Colonic mucosa (tissue), 4 donors: Measurements from ENCODE around the gene GAPDH. TPM values are rescaled to one million over a fixed set of nuclear protein-coding genes. Genes with fewer than 3 reads are reported as not detected.
"Not testable (repeated sequence)": the region's sequence is repeated elsewhere in the genome, so short reads cannot be mapped to it uniquely, and the experiment has no call there.

Experiments
- DNase-seq: peaks from one replicate; pipeline ENCODE4 v3.0.0-alpha.2; 2020
- H3K27ac ChIP-seq: fragments of 200-600 bp; one replicate; pipeline ENCODE4 v1.8.0; 2021
- H3K27me3 ChIP-seq: fragments of 200-600 bp; one replicate; pipeline ENCODE4 v1.8.0; 2021
- H3K36me3 ChIP-seq: fragments of 200-600 bp; one replicate; pipeline ENCODE4 v1.8.0; 2021
- H3K4me1 ChIP-seq: fragments of 200-600 bp; one replicate; pipeline ENCODE4 v1.8.0; 2021; ENCODE audit warnings: mild to moderate bottlenecking
- H3K4me3 ChIP-seq: fragments of 200-600 bp; one replicate; pipeline ENCODE4 v1.8.0; 2021
- H3K9ac ChIP-seq, 2 donors: one replicate each; pipeline ENCODE4 v1.7.0; 2013; ENCODE audit warnings: control low read depth in 2 of 2, low read depth in 2 of 2, low read length in 2 of 2
- H3K9me3 ChIP-seq: fragments of 200-600 bp; one replicate; pipeline ENCODE4 v1.8.0; 2021
- intact Hi-C: fragments of 100-400 bp; cut with DNase I; formaldehyde crosslinking; loops from one replicate; pipeline ENCODE4 v1.14.1; 2022
- total RNA-seq, 2 donors: library from RNA; stranded (reverse); fragmentation: NEBNext Ultra II Directional in 1 of 2; extraction: Animal tissue kit (Norgen Biotek cat#: 25700) in 1 of 2; gene quantifications; one replicate each; pipeline ENCODE4 v1.2.1, GENCODE V29; 2021
- TF ChIP-seq, protein P1 (sequence below): fragments of 200-600 bp; IDR thresholded peaks from one replicate; pipeline ENCODE4 v1.8.0; 2022; ENCODE audit warnings: antibody characterized with exemption, mild to moderate bottlenecking
- donor health status: healthy.
- donor health status: DM: no; HTN: no; CAD: no.
- donor health status: DM: no; HTN: no; CAD: no.

GAPDH gene
- total RNA-seq: 1,000 to 10,000 TPM; 3,442 to 3,768 TPM

DNA sequence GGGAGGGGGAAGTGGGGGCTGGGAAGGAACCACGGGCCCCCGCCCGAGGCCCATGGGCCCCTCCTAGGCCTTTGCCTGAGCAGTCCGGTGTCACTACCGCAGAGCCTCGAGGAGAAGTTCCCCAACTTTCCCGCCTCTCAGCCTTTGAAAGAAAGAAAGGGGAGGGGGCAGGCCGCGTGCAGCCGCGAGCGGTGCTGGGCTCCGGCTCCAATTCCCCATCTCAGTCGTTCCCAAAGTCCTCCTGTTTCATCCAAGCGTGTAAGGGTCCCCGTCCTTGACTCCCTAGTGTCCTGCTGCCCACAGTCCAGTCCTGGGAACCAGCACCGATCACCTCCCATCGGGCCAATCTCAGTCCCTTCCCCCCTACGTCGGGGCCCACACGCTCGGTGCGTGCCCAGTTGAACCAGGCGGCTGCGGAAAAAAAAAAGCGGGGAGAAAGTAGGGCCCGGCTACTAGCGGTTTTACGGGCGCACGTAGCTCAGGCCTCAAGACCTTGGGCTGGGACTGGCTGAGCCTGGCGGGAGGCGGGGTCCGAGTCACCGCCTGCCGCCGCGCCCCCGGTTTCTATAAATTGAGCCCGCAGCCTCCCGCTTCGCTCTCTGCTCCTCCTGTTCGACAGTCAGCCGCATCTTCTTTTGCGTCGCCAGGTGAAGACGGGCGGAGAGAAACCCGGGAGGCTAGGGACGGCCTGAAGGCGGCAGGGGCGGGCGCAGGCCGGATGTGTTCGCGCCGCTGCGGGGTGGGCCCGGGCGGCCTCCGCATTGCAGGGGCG is at the start of gene GAPDH:
Gene GAPDH, plus strand, starts transcription at position 595 of the 772 bp plus-strand sequence. CDS start 316 bp downstream, outside the sequence.
- intact Hi-C loops: no loop called here
- Histone ChIP-seq H3K27ac (peak within 1 kb of the TSS; percentile 99), H3K27me3 (no peaks in the 10 kb centered on the region), H3K9me3 (no peaks in the 10 kb centered on the region), H3K4me1 (peaks cover 22% of the 10 kb centered on the region), H3K9ac (peak within 1 kb of the TSS; percentile 95 to 99), H3K36me3 (peaks cover 24% of the 10 kb centered on the region), H3K4me3 (peak within 1 kb of the TSS; percentile 99)
- TF ChIP-seq, protein P1, sequence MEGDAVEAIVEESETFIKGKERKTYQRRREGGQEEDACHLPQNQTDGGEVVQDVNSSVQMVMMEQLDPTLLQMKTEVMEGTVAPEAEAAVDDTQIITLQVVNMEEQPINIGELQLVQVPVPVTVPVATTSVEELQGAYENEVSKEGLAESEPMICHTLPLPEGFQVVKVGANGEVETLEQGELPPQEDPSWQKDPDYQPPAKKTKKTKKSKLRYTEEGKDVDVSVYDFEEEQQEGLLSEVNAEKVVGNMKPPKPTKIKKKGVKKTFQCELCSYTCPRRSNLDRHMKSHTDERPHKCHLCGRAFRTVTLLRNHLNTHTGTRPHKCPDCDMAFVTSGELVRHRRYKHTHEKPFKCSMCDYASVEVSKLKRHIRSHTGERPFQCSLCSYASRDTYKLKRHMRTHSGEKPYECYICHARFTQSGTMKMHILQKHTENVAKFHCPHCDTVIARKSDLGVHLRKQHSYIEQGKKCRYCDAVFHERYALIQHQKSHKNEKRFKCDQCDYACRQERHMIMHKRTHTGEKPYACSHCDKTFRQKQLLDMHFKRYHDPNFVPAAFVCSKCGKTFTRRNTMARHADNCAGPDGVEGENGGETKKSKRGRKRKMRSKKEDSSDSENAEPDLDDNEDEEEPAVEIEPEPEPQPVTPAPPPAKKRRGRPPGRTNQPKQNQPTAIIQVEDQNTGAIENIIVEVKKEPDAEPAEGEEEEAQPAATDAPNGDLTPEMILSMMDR: no peak
- DNase-seq: peak; percentile 93

DNA sequence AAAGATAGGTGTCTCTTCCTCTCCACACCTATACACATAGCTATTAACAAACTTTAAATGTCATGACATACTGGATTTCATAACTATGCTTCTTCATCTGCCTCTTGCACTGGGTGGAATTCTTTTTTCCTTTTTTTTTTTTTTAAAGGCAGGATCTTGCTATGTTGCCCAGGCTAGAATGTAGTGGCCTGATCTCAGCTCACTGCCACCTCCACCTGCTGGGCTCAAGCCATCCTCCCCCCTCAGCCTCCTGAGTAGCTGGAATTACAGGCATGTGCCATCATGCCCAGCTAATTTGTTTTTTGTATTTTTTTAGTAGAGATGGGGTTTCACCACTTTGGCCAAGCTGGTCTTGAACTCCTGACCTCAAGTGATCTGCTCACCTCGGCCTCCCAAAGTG is 46.1 kb upstream of the GAPDH start:
- H3K36me3 ChIP-seq: no peaks in the 10 kb centered on the region
- H3K9ac ChIP-seq: no peak overlapping the region
- TF ChIP-seq, protein P1: no peak
- H3K27ac ChIP-seq: no peak overlapping the region
- DNase-seq: no peak
- intact Hi-C loops: no loop called here
- no peaks in the 10 kb centered on the region for H3K9me3 ChIP-seq
- H3K4me3 ChIP-seq: no peak overlapping the region
- no peaks in the 10 kb centered on the region for H3K27me3 ChIP-seq
- peaks cover 3% of the 10 kb centered on the region for H3K4me1 ChIP-seq

DNA sequence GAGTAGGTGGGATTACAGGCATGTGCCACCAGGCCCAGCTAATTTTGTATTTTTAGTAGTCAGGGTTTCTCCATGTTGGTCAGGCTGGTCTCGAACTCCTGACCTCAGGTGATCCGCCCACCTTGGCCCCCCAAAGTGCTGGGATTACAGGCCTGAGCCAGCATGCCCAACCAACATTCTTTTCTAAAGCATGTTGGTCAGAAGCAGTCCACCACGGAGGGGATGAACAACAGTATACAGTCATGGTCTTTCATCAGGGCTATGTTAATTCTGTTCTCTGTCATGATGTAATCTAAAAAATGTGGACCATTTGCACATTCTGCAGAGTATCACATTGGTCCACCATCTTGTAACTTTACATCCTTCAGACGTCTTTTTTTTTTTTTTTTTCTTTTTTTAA is 44.9 kb upstream of the GAPDH start:
- DNase-seq: no peak
- TF ChIP-seq, protein P1: no peak
- Histone ChIP-seq H3K4me1 (peaks cover 3% of the 10 kb centered on the region), H3K4me3 (no peak overlapping the region), H3K27me3 (no peaks in the 10 kb centered on the region), H3K27ac (no peak overlapping the region), H3K9me3 (no peaks in the 10 kb centered on the region), H3K36me3 (no peaks in the 10 kb centered on the region), H3K9ac (no peak overlapping the region)
- intact Hi-C loops: no loop called here

DNA sequence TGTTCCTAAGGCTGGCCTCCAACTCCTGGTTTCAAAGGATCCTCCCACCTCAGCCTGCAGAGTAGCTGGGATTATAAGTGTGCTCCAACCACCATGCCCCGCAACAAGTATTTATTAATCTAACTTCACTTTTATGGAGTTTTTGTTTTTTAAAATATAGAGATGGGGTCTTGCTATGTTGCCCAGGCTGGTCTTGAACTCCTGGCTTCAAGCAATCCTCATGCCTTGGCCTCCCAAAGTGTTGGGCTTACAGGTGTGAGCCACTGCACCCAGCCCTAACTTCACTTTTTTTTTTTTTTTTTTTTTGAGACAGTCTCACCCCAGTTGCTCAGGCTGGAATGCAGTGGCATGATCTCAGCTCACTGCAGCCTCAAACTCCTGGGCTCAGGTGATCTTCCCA is 43.6 kb upstream of the GAPDH start:
- H3K27ac ChIP-seq, H3K4me1 ChIP-seq, intact Hi-C loops, H3K4me3 ChIP-seq, H3K27me3 ChIP-seq, H3K9me3 ChIP-seq, H3K36me3 ChIP-seq, DNase-seq, H3K9ac ChIP-seq: not testable (repeated sequence)

DNA sequence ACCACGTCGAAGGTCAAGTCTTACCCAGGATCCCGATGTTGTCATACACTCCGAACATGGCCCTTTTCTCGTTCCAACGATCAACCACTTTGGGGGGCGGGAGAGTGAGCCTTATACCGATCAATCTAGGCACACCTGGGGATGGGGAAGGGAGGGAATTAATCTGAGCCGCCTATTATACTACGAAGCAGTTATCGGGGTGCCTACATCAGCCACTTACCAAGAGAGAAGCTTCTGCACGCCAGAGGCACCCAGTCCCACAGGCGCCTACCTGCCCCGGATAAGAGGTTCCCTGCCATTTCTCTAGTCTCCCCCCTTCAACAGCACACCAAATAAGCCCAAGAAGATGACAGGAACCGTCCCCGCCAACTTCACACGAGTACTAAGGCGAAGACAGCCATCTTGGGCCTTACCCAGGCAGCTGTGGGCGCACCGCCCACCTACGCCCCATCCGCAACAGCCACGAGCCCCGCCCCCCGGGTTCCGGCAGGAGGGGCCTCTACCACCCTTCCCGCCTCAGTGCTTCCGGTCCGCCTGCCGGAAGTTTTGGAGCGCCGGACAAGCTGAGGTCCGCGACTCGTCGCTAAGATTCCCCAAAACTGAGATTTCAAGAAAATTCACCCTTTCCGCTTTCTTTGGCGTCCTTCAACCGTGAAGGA is 41.4 kb upstream of the GAPDH start, which contains the start of gene MRPL51:
Gene MRPL51, minus strand, starts transcription at position 425 of the 659 bp plus-strand sequence. Its CDS starts 126 bp downstream, at position 299.
- Histone ChIP-seq H3K36me3 (no peaks in the 10 kb centered on the region), H3K27me3 (no peaks in the 10 kb centered on the region), H3K27ac (peak within 1 kb of the TSS; percentile 99), H3K9me3 (no peaks in the 10 kb centered on the region), H3K4me3 (peak within 1 kb of the TSS; percentile 76), H3K9ac (peak within 1 kb of the TSS; percentile 86 to 98), H3K4me1 (peaks cover 3% of the 10 kb centered on the region)
- intact Hi-C loops: no loop called here
- peak; percentile 98 for DNase-seq
- TF ChIP-seq, protein P1: no peak
